NCI-H2196 (cell line): ENCODE measurements around the gene EML1.

Experiments used
- DNase-seq: peaks from one replicate; lab custom pipeline; 2025; ENCODE audit not compliant: unreplicated experiment; lab: John Stamatoyannopoulos, UW

The EML1 gene

DNA sequence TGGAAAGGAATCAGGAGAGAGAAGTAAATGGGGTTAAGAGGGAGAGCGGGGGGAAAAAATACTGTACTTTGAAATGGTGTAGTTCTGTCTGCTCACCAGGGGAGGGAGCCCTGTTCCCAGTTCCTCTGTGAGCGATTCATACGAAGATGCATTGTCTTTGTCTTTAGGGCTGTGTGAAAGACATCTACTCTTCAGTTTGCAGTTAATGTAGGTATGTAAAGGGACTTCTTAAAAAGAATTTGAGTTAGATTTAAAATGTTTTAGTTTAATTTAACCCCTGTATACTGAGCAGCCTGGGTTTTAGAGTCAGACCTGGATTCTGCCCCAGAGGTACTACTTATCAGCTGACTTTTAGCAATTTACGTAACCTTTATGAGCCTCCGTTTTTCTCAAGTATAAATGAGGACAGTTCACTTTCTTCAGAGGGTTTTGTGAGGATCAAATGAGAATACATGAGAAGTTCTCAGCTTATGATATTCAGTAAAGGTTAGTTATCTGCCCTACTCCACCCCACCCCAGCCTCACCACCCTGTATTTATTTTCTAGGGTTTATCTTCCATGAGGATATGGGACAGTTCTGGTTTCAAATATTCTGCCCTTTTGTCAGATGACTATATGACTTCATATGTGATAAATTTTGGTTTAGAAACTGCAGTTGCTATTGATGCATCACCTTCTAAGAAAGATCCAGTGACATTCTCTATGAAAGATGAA lies 189.5 kb downstream of the EML1 start:
- DNase-seq = peak; percentile 30

DNA sequence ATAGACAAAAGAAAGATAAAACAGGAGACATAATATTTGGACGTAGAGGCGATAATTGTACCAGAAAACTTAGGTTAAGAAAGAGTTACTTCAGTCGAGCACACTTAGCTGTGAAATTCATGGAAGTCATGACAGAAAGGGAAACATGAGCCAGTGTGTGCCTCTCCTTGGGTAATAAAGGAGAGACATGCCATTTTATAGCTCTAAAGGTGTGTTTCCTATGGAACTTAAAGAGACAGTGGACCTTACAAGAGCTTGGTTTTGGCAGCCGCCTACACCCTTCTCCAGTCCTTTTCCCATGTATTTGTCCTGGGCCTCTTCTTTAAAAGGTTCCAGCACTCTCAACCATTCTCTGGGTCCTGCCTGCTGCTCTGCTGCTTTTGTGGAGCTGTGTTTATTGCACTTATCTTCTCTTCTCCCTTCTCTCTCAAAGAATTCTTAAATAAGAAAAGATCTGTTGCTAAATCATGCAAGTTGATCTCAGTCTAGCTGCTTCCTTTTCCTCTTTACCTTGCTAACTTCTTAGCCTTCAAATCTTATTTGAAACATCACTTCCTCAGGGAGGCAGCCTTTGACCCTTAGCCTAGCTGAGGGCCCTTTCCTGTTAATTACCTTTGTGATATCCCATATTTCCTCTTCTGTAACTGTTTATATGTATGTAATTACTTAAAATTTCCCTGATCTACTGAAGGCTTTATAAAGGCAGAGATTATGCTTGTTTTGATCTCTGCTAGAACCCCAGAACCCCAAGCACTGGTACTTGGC lies 190.2 kb downstream of the EML1 start:
- DNase-seq = no peak

DNA sequence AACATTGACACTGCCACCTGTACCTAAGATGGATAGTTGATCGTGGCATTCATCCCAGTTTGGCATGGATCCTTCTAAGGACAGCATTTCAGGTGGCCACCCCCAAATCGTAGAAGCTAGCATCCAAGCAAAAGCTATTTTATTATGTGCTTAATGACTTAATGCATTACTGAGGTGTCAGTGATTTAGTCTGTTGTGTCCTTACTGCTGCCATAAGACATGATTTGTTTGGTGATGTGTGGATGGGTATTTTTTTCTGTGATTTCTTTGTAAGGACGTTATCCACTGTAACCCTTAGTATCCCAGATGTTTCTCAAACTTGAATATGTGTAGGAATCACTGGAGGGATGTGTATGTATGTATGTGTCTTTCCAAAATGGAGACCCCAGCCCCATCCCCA lies 190.8 kb downstream of the EML1 start:
- DNase-seq = no peak

DNA sequence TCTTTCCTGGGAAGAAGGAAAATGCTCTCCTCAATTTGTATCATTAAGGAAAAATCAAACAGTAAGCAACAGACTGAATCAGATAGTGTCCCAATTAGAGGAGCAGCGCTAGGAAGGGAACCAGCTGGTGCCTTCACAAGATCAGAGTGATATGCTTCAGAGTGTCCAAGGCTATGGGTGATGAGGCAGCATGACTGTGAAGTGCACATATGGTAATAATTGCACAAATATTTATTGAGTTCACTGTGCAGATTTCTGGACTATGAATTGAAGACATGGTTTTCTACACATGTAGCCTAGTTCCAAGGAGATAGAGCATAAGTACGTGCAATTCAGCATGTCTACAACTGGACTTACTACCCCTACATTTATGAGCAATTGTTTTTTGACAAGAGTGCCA lies 193.2 kb downstream of the EML1 start:
- DNase-seq = no peak

DNA sequence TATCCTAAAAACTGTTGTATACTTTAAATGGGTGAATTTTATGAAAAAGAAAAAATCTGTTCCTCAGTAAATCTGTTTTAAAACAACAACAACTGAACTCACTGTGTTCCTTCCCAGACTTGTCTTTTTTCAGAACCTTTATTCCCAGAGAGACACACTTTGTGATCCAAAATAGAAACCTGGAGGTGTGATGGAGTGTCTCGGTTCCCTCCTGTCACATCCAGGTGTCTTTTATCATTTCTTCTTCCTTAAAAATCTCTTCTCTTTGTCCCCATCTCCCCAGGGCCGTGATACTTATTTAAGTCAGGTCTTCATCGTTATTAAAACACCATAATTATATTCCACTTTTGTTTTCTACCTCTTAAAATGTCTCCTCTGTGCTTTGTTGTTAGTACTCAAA lies 195.8 kb downstream of the EML1 start:
- no peak for DNase-seq

DNA sequence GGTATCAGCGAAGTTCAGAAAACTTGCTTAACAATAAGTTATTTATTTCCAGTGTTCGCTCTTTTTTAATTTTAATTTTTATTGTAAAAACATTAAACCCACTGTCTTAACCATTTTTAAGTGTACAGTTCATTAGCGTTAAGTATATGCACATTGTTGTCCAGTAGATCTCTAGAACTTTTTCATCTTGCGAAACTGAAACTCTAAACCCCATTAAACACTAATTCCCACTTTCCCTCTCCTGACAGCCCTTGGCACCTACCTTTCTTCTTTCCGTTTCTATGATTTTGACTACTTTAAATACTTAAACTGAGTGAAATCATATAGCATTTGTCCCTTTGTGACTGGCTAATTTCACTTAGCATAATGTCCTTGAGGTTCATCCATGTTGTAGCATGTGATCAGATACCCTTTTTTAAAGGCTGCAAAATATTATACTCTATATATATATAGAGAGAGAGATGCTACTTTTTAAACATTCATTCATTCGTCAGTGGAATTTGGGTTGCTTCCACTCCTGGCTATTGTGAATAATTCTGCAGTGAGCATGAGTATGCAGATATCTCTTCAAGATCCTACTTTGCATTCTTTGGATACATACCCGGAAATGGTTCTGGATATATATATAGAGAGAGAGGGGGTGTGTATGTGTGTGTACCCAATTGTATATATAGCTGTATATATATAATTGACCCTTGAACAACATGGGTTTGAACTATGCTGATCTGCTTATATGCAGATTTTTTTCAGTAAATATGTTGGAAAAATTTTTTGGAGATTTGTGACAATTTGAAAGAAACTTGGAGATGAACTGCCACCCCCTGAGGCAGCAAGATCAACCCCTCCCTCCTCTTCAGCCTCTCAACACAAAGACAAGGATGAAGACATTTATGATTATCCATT lies 197.3 kb downstream of the EML1 start:
- no peak for DNase-seq

DNA sequence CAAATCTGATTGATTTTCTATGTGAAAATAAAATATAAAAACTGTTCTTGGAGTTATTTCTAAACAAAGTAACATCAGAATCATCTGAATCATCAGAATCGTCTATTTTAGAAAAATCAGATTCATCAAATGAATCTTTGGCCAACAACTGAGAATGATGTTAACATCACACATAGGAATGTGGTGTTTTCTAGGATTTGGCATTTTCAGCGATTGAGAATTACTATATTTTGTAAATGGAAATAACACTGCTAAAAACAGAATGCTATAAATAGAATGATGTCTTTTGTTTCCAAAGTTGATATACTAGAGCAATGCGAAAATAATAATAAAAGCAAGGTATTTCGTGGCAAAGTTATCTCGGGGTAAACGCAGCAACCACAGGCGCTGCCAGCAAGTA lies 198.1 kb downstream of the EML1 start:
- DNase-seq = no peak
